HEK293T (cell line): ENCODE measurements around the gene TCF7.

Source experiments
- CTCF ChIA-PET: fragments of 350-600 bp; formaldehyde crosslinking; extraction: SDS; loops from one replicate; lab custom pipeline; 2021; ENCODE audit warnings: antibody characterized with exemption, inconsistent platforms; lab: Yijun Ruan, JAX
- POLR2A ChIA-PET: fragments of 350-600 bp; formaldehyde crosslinking; extraction: SDS; loops from one replicate; lab custom pipeline; 2020; ENCODE audit warnings: antibody characterized with exemption, inconsistent platforms; lab: Yijun Ruan, JAX
- DNase-seq: peaks from one replicate; pipeline ENCODE4 v3.0.0; 2012; ENCODE audit warnings: mixed read lengths; ENCODE audit errors: extremely low spot score
- ARNT ChIP-seq: fragments of 450-650 bp; IDR thresholded peaks from 2 replicates; pipeline ENCODE4 v1.6.1; 2017; ENCODE audit warnings: mild to moderate bottlenecking
- BHLHE40 ChIP-seq: fragments of 450-650 bp; IDR thresholded peaks from 2 replicates; pipeline ENCODE4 v1.6.1; 2016; ENCODE audit warnings: mild to moderate bottlenecking, moderate library complexity, borderline replicate concordance
- CTBP1 ChIP-seq: fragments of 450-650 bp; IDR thresholded peaks from 2 replicates; pipeline ENCODE4 v1.6.1; 2016; ENCODE audit warnings: borderline replicate concordance
- ELF4 ChIP-seq: fragments of 450-650 bp; IDR thresholded peaks from 2 replicates; pipeline ENCODE4 v1.6.1; 2017; ENCODE audit warnings: antibody characterized with exemption
- FOXA1 ChIP-seq: fragments of 450-650 bp; IDR thresholded peaks from 2 replicates; pipeline ENCODE4 v1.6.1; 2016; ENCODE audit warnings: mild to moderate bottlenecking
- FOXK2 ChIP-seq: fragments of 450-650 bp; IDR thresholded peaks from 2 replicates; pipeline ENCODE4 v1.6.1; 2016; ENCODE audit warnings: mild to moderate bottlenecking
- FOXM1 ChIP-seq: fragments of 450-650 bp; IDR thresholded peaks from 2 replicates; pipeline ENCODE4 v1.6.1; 2017; ENCODE audit warnings: mild to moderate bottlenecking, borderline replicate concordance
- HDGF ChIP-seq: fragments of 450-650 bp; IDR thresholded peaks from 2 replicates; pipeline ENCODE4 v1.6.1; 2017; ENCODE audit warnings: antibody characterized with exemption, borderline replicate concordance
- L3MBTL2 ChIP-seq: fragments of 450-650 bp; conservative IDR thresholded peaks from 2 replicates; pipeline ENCODE4 v1.6.1; 2016; ENCODE audit warnings: mild to moderate bottlenecking
- LEF1 ChIP-seq: fragments of 450-650 bp; IDR thresholded peaks from 2 replicates; pipeline ENCODE4 v1.6.1; 2017; ENCODE audit warnings: mild to moderate bottlenecking, borderline replicate concordance
- NFRKB ChIP-seq: fragments of 450-650 bp; IDR thresholded peaks from 2 replicates; pipeline ENCODE4 v1.6.1; 2016; ENCODE audit warnings: mild to moderate bottlenecking, moderate library complexity
- PKNOX1 ChIP-seq: fragments of 450-650 bp; IDR thresholded peaks from 2 replicates; pipeline ENCODE4 v1.6.1; 2016
- SP1 ChIP-seq: fragments of 450-650 bp; IDR thresholded peaks from 2 replicates; pipeline ENCODE4 v1.6.1; 2017
- SUZ12 ChIP-seq: fragments of 450-650 bp; IDR thresholded peaks from 2 replicates; pipeline ENCODE4 v1.6.1; 2016; ENCODE audit warnings: mild to moderate bottlenecking
- TARDBP ChIP-seq: fragments of 450-650 bp; IDR thresholded peaks from 2 replicates; pipeline ENCODE4 v1.6.1; 2016
- ZNF384 ChIP-seq: fragments of 450-650 bp; IDR thresholded peaks from 2 replicates; pipeline ENCODE4 v1.6.1; 2016

TCF7 gene

GRCh38 chr5:134132372-134133187 is 18.1 kb downstream of the TCF7 start:
- TF ChIP-seq BHLHE40 (no peak), SUZ12 (no peak), TARDBP (no peak), LEF1 (no peak), FOXM1 (no peak), FOXK2 (no peak), ZNF384 (no peak), ARNT (no peak)
- CTCF ChIA-PET: interaction anchor here (1.1 kb wide), 1 partner anchor 9 kb away, joined by 3 read pairs; no protein-coding TSS in a partner anchor
- no peak for DNase-seq
- POLR2A ChIA-PET: no interaction called here

- POLR2A ChIA-PET: no interaction called here
- TF ChIP-seq HDGF (no peak), BHLHE40 (no peak), NFRKB (no peak), FOXM1 (no peak), CTBP1 (no peak), ZNF384 (no peak), FOXK2 (no peak), ELF4 (no peak), TARDBP (no peak), LEF1 (no peak), SP1 (no peak), L3MBTL2 (no peak), PKNOX1 (no peak), SUZ12 (no peak), FOXA1 (no peak)
- no peak for DNase-seq
- CTCF ChIA-PET: interaction anchor here (1.1 kb wide), 1 partner anchor 8 kb away, joined by 3 read pairs; no protein-coding TSS in a partner anchor
Observed at GRCh38 chr5:134133188-134133994, 18.9 kb downstream of the TCF7 start.

- no peak for DNase-seq
- TF ChIP-seq HDGF (no peak), CTBP1 (no peak), SUZ12 (no peak), SP1 (no peak), FOXA1 (no peak), L3MBTL2 (no peak), ARNT (no peak), NFRKB (no peak), ZNF384 (no peak), BHLHE40 (no peak), TARDBP (no peak), FOXM1 (no peak), PKNOX1 (no peak), LEF1 (no peak), FOXK2 (no peak), ELF4 (no peak)
- ChIA-PET POLR2A (no interaction called here), CTCF (interaction anchor here (2.2 kb wide), 1 partner anchor 94 kb away, joined by 9 read pairs; no protein-coding TSS in a partner anchor)
Observed at GRCh38 chr5:134133995-134134541, 19.6 kb downstream of the TCF7 start.

GRCh38 chr5:134135091-134135655 is 20.7 kb downstream of the TCF7 start:
- ChIA-PET CTCF (interaction anchor here (2.2 kb wide), 1 partner anchor 96 kb away, joined by 9 read pairs; no protein-coding TSS in a partner anchor), POLR2A (no interaction called here)
- no peak for TF ChIP-seq BHLHE40
- no peak for TF ChIP-seq ZNF384
- TF ChIP-seq SP1: no peak
- no peak for TF ChIP-seq SUZ12
- TF ChIP-seq L3MBTL2: no peak
- no peak for TF ChIP-seq LEF1
- no peak for TF ChIP-seq PKNOX1
- no peak for TF ChIP-seq ARNT
- no peak for DNase-seq

GRCh38 chr5:134136221-134136631 is 21.7 kb downstream of the TCF7 start:
- CTCF ChIA-PET: interaction anchor here (1.1 to 2.2 kb wide), 2 partner anchors 96 to 97 kb away, joined by 3 to 9 read pairs; no protein-coding TSS in a partner anchor
- DNase-seq: no peak
- POLR2A ChIA-PET: interaction anchor here (1.0 kb wide), 1 partner anchor 106 kb away, joined by 3 read pairs; no protein-coding TSS in a partner anchor
- no peak for TF ChIP-seq BHLHE40
